Muscle layer of duodenum (tissue), 2 donors: Measurements from ENCODE around the gene ACMSD.
"Not testable (repeated sequence)": the region's sequence is repeated elsewhere in the genome, so short reads cannot be mapped to it uniquely, and the experiment has no call there.

ENCODE experiments used
- H3K27ac ChIP-seq: one replicate; pipeline ENCODE4 v1.7.0; 2013; ENCODE audit warnings: mild to moderate bottlenecking, low read length
- H3K27me3 ChIP-seq: one replicate; pipeline ENCODE4 v1.7.0; 2013; ENCODE audit warnings: low read depth, mild to moderate bottlenecking, control low read depth, low read length
- H3K36me3 ChIP-seq, 2 donors: one replicate each; pipeline ENCODE4 v1.7.0; 2013; ENCODE audit warnings: low read length in 2 of 2, control low read depth in 1 of 2, mild to moderate bottlenecking in 1 of 2; ENCODE audit not compliant: insufficient read depth in 2 of 2, control insufficient read depth in 1 of 2
- H3K4me1 ChIP-seq, 2 donors: one replicate each; pipeline ENCODE4 v1.7.0; 2013; ENCODE audit warnings: low read length in 2 of 2, mild to moderate bottlenecking in 2 of 2, control low read depth in 1 of 2, moderate library complexity in 1 of 2; ENCODE audit not compliant: insufficient read depth in 2 of 2, control insufficient read depth in 1 of 2
- H3K4me3 ChIP-seq, 2 donors: one replicate each; pipeline ENCODE4 v1.7.0; 2013; ENCODE audit warnings: low read length in 2 of 2, low read depth in 1 of 2, mild to moderate bottlenecking in 1 of 2
- H3K9me3 ChIP-seq, 2 donors: one replicate each; pipeline ENCODE4 v1.7.0; 2013; ENCODE audit warnings: low read length in 2 of 2, control low read depth in 1 of 2, mild to moderate bottlenecking in 1 of 2; ENCODE audit not compliant: control insufficient read depth in 1 of 2
- donor health status: healthy.

The ACMSD gene

DNA sequence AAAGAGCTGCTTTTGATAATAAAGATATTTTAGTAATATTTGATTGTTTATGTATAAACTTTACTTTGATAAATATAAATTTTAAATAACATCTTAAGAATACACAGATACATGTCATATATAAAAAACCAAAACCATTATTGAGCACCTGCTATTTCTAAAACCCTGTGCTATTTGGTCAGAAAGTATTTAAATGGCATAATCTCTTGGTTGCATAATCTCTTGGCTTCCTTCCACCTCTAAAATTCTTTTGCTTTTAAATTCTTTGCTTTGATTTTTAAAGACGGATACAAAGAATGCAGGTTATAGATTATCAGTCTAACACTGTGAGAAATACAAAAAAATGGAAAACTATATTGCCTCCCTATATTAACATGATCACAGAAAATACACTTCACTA is 36.9 kb downstream of the ACMSD start:
- Histone ChIP-seq H3K36me3 (no peaks in the 10 kb centered on the region), H3K27me3 (no peaks in the 10 kb centered on the region), H3K4me3 (no peak overlapping the region), H3K27ac (no peak overlapping the region), H3K4me1 (no peaks in the 10 kb centered on the region), H3K9me3 (peaks cover 4 to 19% of the 10 kb centered on the region in 2 donors)

DNA sequence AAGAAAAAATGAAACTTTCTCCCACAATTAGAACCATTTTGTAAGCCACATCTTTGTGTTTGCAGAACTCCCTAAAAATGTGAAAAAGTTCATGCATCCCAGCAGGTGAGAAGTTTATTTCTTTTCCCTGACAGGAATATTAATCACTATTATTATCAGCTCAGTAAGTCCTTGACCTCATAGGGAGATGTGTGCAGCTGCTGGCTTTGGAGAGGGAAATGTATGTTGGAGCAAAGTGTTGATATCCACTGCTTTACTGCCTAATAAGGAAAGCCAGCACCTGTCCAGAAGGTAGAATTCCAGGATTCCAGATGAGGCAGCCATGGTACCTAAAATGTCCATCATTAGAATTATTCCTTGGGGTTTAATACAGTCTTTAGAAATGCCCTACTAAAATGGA is 44.4 kb downstream of the ACMSD start:
- Histone ChIP-seq H3K9me3 (peaks cover 4 to 15% of the 10 kb centered on the region in 2 donors), H3K4me3 (no peak overlapping the region), H3K27me3 (no peaks in the 10 kb centered on the region), H3K4me1 (no peaks in the 10 kb centered on the region), H3K27ac (no peak overlapping the region), H3K36me3 (no peaks in the 10 kb centered on the region)

DNA sequence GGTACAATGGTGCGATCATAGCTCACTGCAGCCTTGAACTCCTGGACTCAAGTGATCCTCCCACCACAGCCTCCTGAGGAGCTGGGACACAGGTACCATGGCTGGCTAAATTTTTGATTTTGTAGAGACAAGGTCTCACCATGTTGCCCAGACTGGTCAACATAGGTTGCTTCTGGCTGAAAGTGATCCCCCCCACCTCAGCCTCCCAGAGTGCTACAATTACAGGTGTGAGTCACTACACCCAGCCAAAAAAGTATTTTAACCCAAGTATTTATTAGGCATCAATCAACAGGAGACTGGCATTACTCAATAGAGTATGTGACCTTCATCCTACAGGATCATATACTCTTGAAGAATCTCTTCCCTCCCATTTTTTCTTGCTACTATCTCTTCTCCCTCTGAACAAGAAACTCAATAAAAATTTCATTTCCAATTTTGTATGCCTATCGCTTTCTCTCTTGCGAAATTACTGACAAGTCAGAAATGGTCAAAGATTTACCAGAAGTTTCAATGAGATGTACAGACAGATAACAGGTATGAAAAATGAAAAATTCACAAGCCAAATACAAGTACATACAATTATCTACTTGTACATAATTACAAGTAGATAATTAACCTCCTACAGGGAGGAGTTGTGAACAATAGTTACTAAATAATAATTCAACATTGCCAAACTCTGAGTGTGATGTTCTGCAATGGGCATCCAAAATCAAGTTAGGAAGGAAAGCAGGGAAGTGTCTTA is 45.3 kb downstream of the ACMSD start:
- no peaks in the 10 kb centered on the region for H3K27me3 ChIP-seq
- H3K9me3 ChIP-seq: peaks cover 4 to 8% of the 10 kb centered on the region in 2 donors
- H3K4me1 ChIP-seq: no peaks in the 10 kb centered on the region
- no peak overlapping the region for H3K27ac ChIP-seq
- no peak overlapping the region for H3K4me3 ChIP-seq
- H3K36me3 ChIP-seq: no peaks in the 10 kb centered on the region

- Histone ChIP-seq H3K27me3 (no peaks in the 10 kb centered on the region), H3K4me3 (no peak overlapping the region), H3K4me1 (no peaks in the 10 kb centered on the region), H3K27ac (no peak overlapping the region), H3K36me3 (no peaks in the 10 kb centered on the region), H3K9me3 (peaks cover 0 to 4% of the 10 kb centered on the region in 2 donors)
Observed at GRCh38 chr2:134884435-134884834, 46.0 kb downstream of the ACMSD start.

- Histone ChIP-seq H3K4me3 (no peak overlapping the region), H3K36me3 (no peaks in the 10 kb centered on the region), H3K27me3 (no peaks in the 10 kb centered on the region), H3K4me1 (no peaks in the 10 kb centered on the region), H3K27ac (no peak overlapping the region), H3K9me3 (no peaks in the 10 kb centered on the region)
Observed at GRCh38 chr2:134892282-134893035, 54.0 kb downstream of the ACMSD start.

DNA sequence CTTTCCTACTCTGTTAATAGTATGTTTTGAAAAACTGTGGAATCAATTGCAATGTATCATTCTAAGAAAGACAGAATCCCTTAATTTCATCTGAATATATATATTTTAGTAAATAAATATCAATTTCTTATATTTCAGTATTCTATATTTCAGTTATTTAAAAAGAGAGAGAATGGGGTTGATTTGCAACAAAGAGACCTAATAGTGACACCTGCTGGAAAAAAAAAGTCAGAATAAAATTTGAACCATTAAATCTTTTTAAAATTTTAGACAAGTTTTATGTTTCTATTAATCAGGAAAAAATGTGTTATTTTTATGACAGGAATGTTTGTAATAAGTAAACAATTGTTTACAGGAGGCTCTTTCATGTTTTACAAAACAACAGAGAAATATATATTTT is 59.5 kb downstream of the ACMSD start:
- Histone ChIP-seq H3K36me3 (no peaks in the 10 kb centered on the region), H3K27me3 (no peaks in the 10 kb centered on the region), H3K9me3 (no peaks in the 10 kb centered on the region), H3K4me1 (no peaks in the 10 kb centered on the region), H3K27ac (no peak overlapping the region), H3K4me3 (no peak overlapping the region)

GRCh38 chr2:134899204-134899603 is 60.8 kb downstream of the ACMSD start:
- H3K9me3 ChIP-seq: no peaks in the 10 kb centered on the region
- no peak overlapping the region for H3K27ac ChIP-seq
- H3K4me3 ChIP-seq: no peak overlapping the region
- H3K4me1 ChIP-seq: no peaks in the 10 kb centered on the region
- H3K36me3 ChIP-seq: no peaks in the 10 kb centered on the region
- H3K27me3 ChIP-seq: no peaks in the 10 kb centered on the region

GRCh38 chr2:134900151-134900550 is 61.7 kb downstream of the ACMSD start:
- no peaks in the 10 kb centered on the region for H3K9me3 ChIP-seq
- H3K27me3 ChIP-seq: no peaks in the 10 kb centered on the region
- no peaks in the 10 kb centered on the region for H3K4me1 ChIP-seq
- no peak overlapping the region for H3K27ac ChIP-seq
- H3K4me3 ChIP-seq: no peak overlapping the region
- H3K36me3 ChIP-seq: no peaks in the 10 kb centered on the region

GRCh38 chr2:134903701-134904100 is 65.3 kb downstream of the ACMSD start:
- not testable (repeated sequence) for H3K9me3 ChIP-seq, H3K36me3 ChIP-seq, H3K27me3 ChIP-seq, H3K4me1 ChIP-seq, H3K27ac ChIP-seq, H3K4me3 ChIP-seq

DNA sequence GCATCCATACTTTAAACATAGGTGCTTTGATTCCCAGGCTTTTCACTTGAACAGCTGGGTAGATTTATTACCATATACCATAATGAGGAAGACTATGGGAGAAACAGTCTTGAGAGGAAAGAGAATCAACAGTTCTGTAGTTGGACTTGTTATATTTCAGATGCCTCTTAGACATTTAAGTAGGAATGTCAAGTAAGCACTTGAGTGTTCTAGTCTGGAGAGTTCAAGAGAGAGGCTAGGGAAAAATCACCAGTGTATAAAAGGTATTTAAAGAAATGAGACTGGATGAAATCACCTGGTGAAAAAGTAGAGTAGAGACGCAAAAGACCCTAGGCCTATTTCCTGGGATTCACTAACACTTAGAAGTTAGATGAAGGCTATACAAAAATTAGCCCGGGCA is 66.8 kb downstream of the ACMSD start:
- Histone ChIP-seq H3K27ac (no peak overlapping the region), H3K36me3 (no peaks in the 10 kb centered on the region), H3K4me1 (no peaks in the 10 kb centered on the region), H3K27me3 (no peaks in the 10 kb centered on the region), H3K9me3 (no peaks in the 10 kb centered on the region), H3K4me3 (no peak overlapping the region)

GRCh38 chr2:134906726-134907125 is 68.3 kb downstream of the ACMSD start:
- Histone ChIP-seq H3K27ac (no peak overlapping the region), H3K27me3 (no peaks in the 10 kb centered on the region), H3K4me1 (no peaks in the 10 kb centered on the region), H3K9me3 (no peaks in the 10 kb centered on the region), H3K36me3 (no peaks in the 10 kb centered on the region), H3K4me3 (no peak overlapping the region)
